ENCODE measurements around the gene BTNL9.

GRCh38 chr5:181052672-181053487 lies 12.8 kb downstream of the BTNL9 start:
- TF ChIP-seq CTCF (IDR thresholded peaks at IDR 0.05; ENCODE audit: control extremely low read depth in 1 of 3, insufficient read depth in 1 of 3, low read depth in 1 of 3, low read length in 3 of 3) = no peak
- TF ChIP-seq RNF2 (IDR thresholded peaks at IDR 0.05; ENCODE audit: borderline replicate concordance, low read depth, low read length, missing control alignments, poor library complexity, severe bottlenecking) = no peak
- TF ChIP-seq EZH2 (IDR thresholded peaks at IDR 0.05; ENCODE audit: low read depth, low read length, severe bottlenecking) = no peak
- TF ChIP-seq RAD21 (IDR thresholded peaks at IDR 0.05 in 1 of 2, conservative IDR thresholded peaks at IDR 0.05 in 1 of 2; ENCODE audit: low read depth in 2 of 2, low read length in 2 of 2) = no peak
- no peak for TF ChIP-seq NRF1 (IDR thresholded peaks at IDR 0.05; ENCODE audit: low read depth, low read length)
- TF ChIP-seq POLR2A (IDR thresholded peaks at IDR 0.05; ENCODE audit: control extremely low read depth in 1 of 2, low read depth in 2 of 2, low read length in 2 of 2) = no peak
- no peak for TF ChIP-seq RFX5 (IDR thresholded peaks at IDR 0.05; ENCODE audit: borderline replicate concordance, low read depth, low read length)
- no peak for TF ChIP-seq TAF1 (IDR thresholded peaks at IDR 0.05; ENCODE audit: low read depth, low read length)
